ENCODE measurements around the gene SPOCK3. TPM values are rescaled to one million over a fixed set of nuclear protein-coding genes. Genes with fewer than 3 reads are reported as not detected.
"Not testable (repeated sequence)": the region's sequence is repeated elsewhere in the genome, so short reads cannot be mapped to it uniquely, and the experiment has no call there.

SPOCK3 gene
- total RNA-seq, result not detected
- long read RNA-seq, result 0 reads

DNA sequence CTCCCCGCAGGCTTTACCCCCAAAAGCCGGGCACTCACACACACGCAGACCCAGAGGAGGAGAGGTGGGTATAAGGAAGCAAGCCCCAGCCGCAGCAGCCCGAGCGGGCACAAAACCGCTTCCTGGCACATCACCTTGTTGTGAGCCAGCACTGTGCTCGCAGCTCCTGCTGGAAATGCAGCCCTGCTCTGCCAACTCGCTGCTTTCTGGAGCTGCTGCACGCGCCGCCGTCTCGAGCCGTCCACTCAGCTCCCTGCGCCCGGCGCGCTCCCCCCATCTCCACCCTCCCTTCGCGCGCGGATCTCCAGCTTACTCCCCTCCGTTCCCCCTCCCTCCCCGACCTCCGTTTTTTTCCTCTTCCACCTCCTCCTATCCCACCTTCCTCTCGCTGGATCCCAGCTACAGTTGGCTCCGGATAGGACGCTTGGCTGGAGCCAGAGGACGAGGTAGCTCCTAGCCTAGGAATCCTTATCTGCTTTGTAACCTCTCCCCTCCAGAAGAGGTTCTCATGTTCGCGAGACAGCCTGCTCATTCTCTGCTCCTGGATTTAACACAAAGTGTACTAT is at the start of gene SPOCK3:
Gene SPOCK3, minus strand, starts transcription at position 179 of the 566 bp plus-strand sequence.
- intact Hi-C loops (cut with DNase I), result no loop called here
- peak within 1 kb of the TSS; percentile 35 for H3K4me3 ChIP-seq
- no peak within 1 kb of the TSS for H3K27ac ChIP-seq
- H3K36me3 ChIP-seq, result no peaks in the 10 kb centered on the region
- ATAC-seq (peak; percentile 87), DNase-seq (peak; percentile 70)
- H3K27me3 ChIP-seq, result peaks cover 30% of the 10 kb centered on the region
- H3K9me3 ChIP-seq, result no peaks in the 10 kb centered on the region
- TF ChIP-seq, protein P1, sequence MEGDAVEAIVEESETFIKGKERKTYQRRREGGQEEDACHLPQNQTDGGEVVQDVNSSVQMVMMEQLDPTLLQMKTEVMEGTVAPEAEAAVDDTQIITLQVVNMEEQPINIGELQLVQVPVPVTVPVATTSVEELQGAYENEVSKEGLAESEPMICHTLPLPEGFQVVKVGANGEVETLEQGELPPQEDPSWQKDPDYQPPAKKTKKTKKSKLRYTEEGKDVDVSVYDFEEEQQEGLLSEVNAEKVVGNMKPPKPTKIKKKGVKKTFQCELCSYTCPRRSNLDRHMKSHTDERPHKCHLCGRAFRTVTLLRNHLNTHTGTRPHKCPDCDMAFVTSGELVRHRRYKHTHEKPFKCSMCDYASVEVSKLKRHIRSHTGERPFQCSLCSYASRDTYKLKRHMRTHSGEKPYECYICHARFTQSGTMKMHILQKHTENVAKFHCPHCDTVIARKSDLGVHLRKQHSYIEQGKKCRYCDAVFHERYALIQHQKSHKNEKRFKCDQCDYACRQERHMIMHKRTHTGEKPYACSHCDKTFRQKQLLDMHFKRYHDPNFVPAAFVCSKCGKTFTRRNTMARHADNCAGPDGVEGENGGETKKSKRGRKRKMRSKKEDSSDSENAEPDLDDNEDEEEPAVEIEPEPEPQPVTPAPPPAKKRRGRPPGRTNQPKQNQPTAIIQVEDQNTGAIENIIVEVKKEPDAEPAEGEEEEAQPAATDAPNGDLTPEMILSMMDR (IDR thresholded peaks at IDR 0.05), result no peak
- H3K4me1 ChIP-seq, result peaks cover 8% of the 10 kb centered on the region

DNA sequence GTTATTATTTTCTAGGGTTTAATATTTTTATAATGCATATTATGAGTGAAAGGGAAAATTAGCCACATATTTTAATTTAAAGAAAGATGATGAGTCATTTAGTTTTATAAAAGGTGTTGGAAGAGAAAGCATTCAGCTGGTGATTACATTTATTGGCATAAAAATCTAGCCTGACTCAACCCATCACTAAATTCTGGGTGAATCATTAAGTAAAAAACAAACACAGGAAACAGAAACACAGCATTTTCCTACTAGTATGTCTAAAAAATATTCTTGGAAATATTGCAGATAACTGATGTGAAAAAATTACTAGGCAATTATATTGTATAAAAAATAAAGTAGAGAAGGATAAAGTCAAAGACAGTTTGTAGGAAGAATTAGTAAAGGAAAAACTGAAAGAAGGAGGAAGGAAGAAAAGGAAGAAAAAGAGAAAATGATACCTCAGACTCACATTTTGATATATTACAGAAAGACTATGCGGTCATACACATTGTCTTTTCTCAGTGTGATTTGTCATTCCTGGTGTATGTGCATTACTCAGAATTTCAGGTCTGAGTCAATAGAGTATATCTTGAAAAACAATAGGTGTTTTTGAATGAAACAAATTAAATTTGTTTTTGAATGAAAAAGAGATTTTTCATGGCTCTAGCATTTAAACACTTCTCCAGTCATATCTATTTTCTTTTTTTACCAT is 48.0 kb upstream of the SPOCK3 start:
- H3K9me3 ChIP-seq, result no peaks in the 10 kb centered on the region
- no peak overlapping the region for H3K4me3 ChIP-seq
- H3K36me3 ChIP-seq, result no peaks in the 10 kb centered on the region
- intact Hi-C loops (cut with DNase I), result no loop called here
- TF ChIP-seq, protein P1 (IDR thresholded peaks at IDR 0.05), result no peak
- H3K4me1 ChIP-seq, result no peaks in the 10 kb centered on the region
- no peaks in the 10 kb centered on the region for H3K27me3 ChIP-seq
- H3K27ac ChIP-seq, result no peak overlapping the region
- ATAC-seq (no peak), DNase-seq (no peak)

DNA sequence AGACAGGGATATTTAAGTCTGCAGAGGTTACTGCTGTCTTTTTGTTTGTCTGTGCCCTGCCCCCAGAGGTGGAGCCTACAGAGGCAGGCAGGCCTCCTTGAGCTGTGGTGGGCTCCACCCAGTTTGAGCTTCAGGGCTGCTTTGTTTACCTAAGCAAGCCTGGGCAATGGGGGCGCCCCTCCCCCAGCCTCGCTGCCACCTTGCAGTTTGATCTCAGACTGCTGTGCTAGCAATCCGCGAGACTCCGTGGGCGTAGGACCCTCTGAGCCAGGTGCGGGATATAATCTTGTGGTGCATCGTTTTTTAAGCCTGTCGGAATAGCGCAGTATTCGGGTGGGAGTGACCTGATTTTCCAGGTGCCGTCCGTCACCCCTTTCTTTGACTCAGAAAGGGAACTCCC is 47.3 kb upstream of the SPOCK3 start:
- H3K36me3 ChIP-seq; intact Hi-C loops (cut with DNase I); DNase-seq; H3K4me1 ChIP-seq; H3K9me3 ChIP-seq; H3K4me3 ChIP-seq; H3K27ac ChIP-seq; ATAC-seq; H3K27me3 ChIP-seq: not testable (repeated sequence)

DNA sequence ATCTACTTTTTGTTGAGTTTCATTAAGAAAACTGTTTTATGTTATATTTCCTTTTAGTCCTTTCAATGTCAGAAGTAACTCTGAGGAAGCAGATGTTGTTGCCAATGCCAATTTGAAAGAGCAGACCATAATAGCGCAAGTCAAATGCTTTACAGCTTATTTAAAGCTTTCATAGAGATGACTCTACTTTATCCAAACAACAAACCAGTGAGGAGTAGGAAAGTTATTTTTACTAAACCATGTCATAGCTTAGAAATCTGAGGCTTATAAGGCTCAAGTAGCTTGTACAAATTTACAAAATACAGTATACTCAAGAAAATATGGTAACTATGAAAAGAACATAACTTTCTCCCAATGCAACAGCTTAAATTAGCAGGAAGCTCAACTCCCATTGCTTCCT is 40.1 kb upstream of the SPOCK3 start:
- Histone ChIP-seq H3K27me3 (no peaks in the 10 kb centered on the region), H3K4me1 (no peaks in the 10 kb centered on the region), H3K27ac (no peak overlapping the region), H3K36me3 (no peaks in the 10 kb centered on the region), H3K4me3 (no peak overlapping the region), H3K9me3 (no peaks in the 10 kb centered on the region)
- TF ChIP-seq, protein P1 (IDR thresholded peaks at IDR 0.05), result no peak
- intact Hi-C loops (cut with DNase I), result no loop called here
- ATAC-seq (no peak), DNase-seq (no peak)

DNA sequence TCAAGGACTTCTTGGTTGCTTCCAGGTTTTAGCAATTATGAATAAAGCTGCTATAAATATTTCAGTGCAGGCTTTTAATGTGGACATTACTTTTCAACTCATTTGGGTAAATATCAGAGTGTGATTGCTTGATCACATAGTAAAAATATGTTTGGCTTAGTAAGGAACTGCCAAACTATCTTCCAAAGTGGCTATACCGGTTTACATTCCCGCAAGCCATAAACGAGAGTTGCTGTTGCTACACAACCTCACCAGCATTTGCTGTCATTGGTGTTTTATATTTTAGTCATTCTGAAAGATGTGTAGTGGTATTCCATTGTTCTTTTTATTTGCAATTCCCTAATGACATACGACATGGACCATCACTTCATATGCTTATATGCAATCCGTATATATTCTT is 30.9 kb upstream of the SPOCK3 start:
- ATAC-seq (no peak), DNase-seq (no peak)
- intact Hi-C loops (cut with DNase I), result no loop called here
- Histone ChIP-seq H3K27ac (no peak overlapping the region), H3K4me1 (no peaks in the 10 kb centered on the region), H3K9me3 (no peaks in the 10 kb centered on the region), H3K36me3 (no peaks in the 10 kb centered on the region), H3K4me3 (no peak overlapping the region), H3K27me3 (no peaks in the 10 kb centered on the region)
- TF ChIP-seq, protein P1 (IDR thresholded peaks at IDR 0.05), result no peak

- no peak for ATAC-seq
- H3K27ac ChIP-seq, result no peak overlapping the region
These were observed 14.0 kb upstream of the SPOCK3 start for GRCh38 chr4:167248271-167248670.

More at GRCh38 chr4:167248271-167248670, 14.0 kb upstream of the SPOCK3 start:
- intact Hi-C loops (cut with DNase I), result no loop called here
- no peak for DNase-seq
- TF ChIP-seq, protein P1 (IDR thresholded peaks at IDR 0.05), result no peak
- H3K4me1 ChIP-seq, result no peaks in the 10 kb centered on the region
- no peaks in the 10 kb centered on the region for H3K27me3 ChIP-seq
- no peak overlapping the region for H3K4me3 ChIP-seq
- no peaks in the 10 kb centered on the region for H3K36me3 ChIP-seq
- no peaks in the 10 kb centered on the region for H3K9me3 ChIP-seq
